H1 (cell line): ENCODE measurements around the gene DCBLD1. TPM values are rescaled to one million over a fixed set of nuclear protein-coding genes. Genes with fewer than 3 reads are reported as not detected.

Source experiments
- CTCF ChIA-PET: fragments of 300-600 bp; sonication (Branson Sonifier 250); formaldehyde crosslinking; loops from one replicate; lab custom pipeline; 2021; ENCODE audit not compliant: partially characterized antibody; lab: Charles Lee
- POLR2A ChIA-PET: fragments of 300-600 bp; sonication (Branson Sonifier 250); formaldehyde crosslinking; loops from one replicate; lab custom pipeline; 2021; ENCODE audit warnings: inconsistent platforms; ENCODE audit not compliant: partially characterized antibody; lab: Charles Lee
- DNase-seq, 2 experiments: peaks; one replicate each; pipeline versions ENCODE4 v3.0.0 to v3.0.0-alpha.2; 2010 to 2022; ENCODE audit warnings: low spot score in 2 of 2, low read depth in 1 of 2, mixed read lengths in 1 of 2
- FAIRE-seq: peaks from 2 replicates; lab custom pipeline; 2011; peaks lifted over from hg19 to GRCh38; lab: Jason Lieb, UNC
- H2AFZ ChIP-seq: 2 replicates; pipeline ENCODE4 v1.8.1; 2012; ENCODE audit warnings: low read length, inconsistent platforms
- H2AK5ac ChIP-seq: 2 replicates; pipeline ENCODE4 v1.6.1; 2013; ENCODE audit warnings: low read depth, low read length
- H2BK120ac ChIP-seq: replicated peaks from 2 replicates; pipeline ENCODE3; 2013; ENCODE audit warnings: low read depth, low read length, inconsistent platforms
- H2BK12ac ChIP-seq: 2 replicates; pipeline ENCODE4 v1.6.1; 2013; ENCODE audit warnings: low read depth, low read length
- H2BK15ac ChIP-seq: 2 replicates; pipeline ENCODE4 v1.6.1; 2013; ENCODE audit warnings: low read length
- H2BK20ac ChIP-seq: 2 replicates; pipeline ENCODE4 v1.6.1; 2013; ENCODE audit warnings: low read length
- H2BK5ac ChIP-seq: 2 replicates; pipeline ENCODE4 v1.6.1; 2013; ENCODE audit warnings: low read depth, low read length
- H3K14ac ChIP-seq: 2 replicates; pipeline ENCODE4 v1.6.1; 2013; ENCODE audit warnings: inconsistent platforms; ENCODE audit not compliant: insufficient read length
- H3K18ac ChIP-seq: 2 replicates; pipeline ENCODE4 v1.6.1; 2013; ENCODE audit warnings: low read length; ENCODE audit errors: extremely low read depth
- H3K23ac ChIP-seq: 2 replicates; pipeline ENCODE4 v1.6.1; 2013; ENCODE audit warnings: inconsistent platforms; ENCODE audit not compliant: insufficient read length
- H3K23me2 ChIP-seq: 2 replicates; pipeline ENCODE4 v1.6.1; 2013; ENCODE audit warnings: low read depth, low read length
- H3K27ac ChIP-seq: 2 replicates; pipeline ENCODE4 v1.6.1; 2011; ENCODE audit warnings: low read depth, low read length, inconsistent platforms
- H3K27me3 ChIP-seq, 4 experiments: replicated peaks in 1 of 4; 1 replicate in 1 of 4; 2 replicates in 3 of 4; pipeline versions ENCODE4 v1.6.1 to v1.8.1; 2011 to 2013; ENCODE audit warnings: low read length in 3 of 4, mild to moderate bottlenecking in 3 of 4, inconsistent platforms in 2 of 4, mixed read lengths in 2 of 4, moderate library complexity in 1 of 4; ENCODE audit not compliant: control insufficient read depth in 3 of 4, insufficient read depth in 3 of 4; ENCODE audit errors: extremely low read depth in 1 of 4
- H3K36me3 ChIP-seq, 4 experiments: 2 replicates each; pipeline versions ENCODE4 v1.6.1 to v1.8.1; 2011 to 2013; ENCODE audit warnings: mild to moderate bottlenecking in 4 of 4, low read length in 3 of 4, moderate library complexity in 2 of 4, control low read depth in 1 of 4, inconsistent platforms in 1 of 4; ENCODE audit not compliant: insufficient read depth in 4 of 4, control insufficient read depth in 2 of 4
- H3K4ac ChIP-seq: replicated peaks from 2 replicates; pipeline ENCODE3; 2013; ENCODE audit warnings: low read length, low read depth, mixed read lengths, inconsistent platforms; ENCODE audit not compliant: insufficient read length
- H3K4me1 ChIP-seq, 4 experiments: replicated peaks in 1 of 4; 1 replicate in 1 of 4; 2 replicates in 3 of 4; pipeline versions ENCODE4 v1.6.1 to v1.8.1; 2011 to 2013; ENCODE audit warnings: low read length in 3 of 4, inconsistent platforms in 2 of 4, mixed read lengths in 1 of 4; ENCODE audit not compliant: insufficient read depth in 4 of 4, control insufficient read depth in 3 of 4
- H3K4me2 ChIP-seq, 2 experiments: 2 replicates each; pipeline versions ENCODE4 v1.6.1 to v1.8.1; 2011 to 2013; ENCODE audit warnings: low read depth in 2 of 2, low read length in 2 of 2, control low read depth in 1 of 2, inconsistent platforms in 1 of 2, mild to moderate bottlenecking in 1 of 2; ENCODE audit not compliant: insufficient read depth in 1 of 2
- H3K4me3 ChIP-seq, 4 experiments: fragments of 200-600, 300-600 bp in 1 of 4; sonication (generic), shearing (Covaris generic), sonication (Bioruptor Twin) in 1 of 4; 2 replicates each; pipeline versions ENCODE4 v1.5.1 to v1.8.1; 2011 to 2016; ENCODE audit warnings: low read length in 4 of 4, low read depth in 3 of 4, control low read depth in 2 of 4, inconsistent platforms in 2 of 4, mild to moderate bottlenecking in 2 of 4, mixed read lengths in 1 of 4, moderate library complexity in 1 of 4; ENCODE audit not compliant: insufficient read depth in 2 of 4; ENCODE audit errors: extremely low read depth in 1 of 4
- H3K56ac ChIP-seq: replicated peaks from 2 replicates; pipeline ENCODE3; 2013; ENCODE audit warnings: low read depth, mild to moderate bottlenecking, mixed read lengths, low read length, inconsistent platforms; ENCODE audit not compliant: insufficient read length
- H3K79me1 ChIP-seq: 2 replicates; pipeline ENCODE4 v1.6.1; 2013; ENCODE audit warnings: low read depth, low read length, control low read depth
- H3K79me2 ChIP-seq, 2 experiments: 2 replicates each; pipeline versions ENCODE4 v1.6.1 to v1.8.1; 2012 to 2013; ENCODE audit warnings: low read length in 2 of 2, mild to moderate bottlenecking in 2 of 2, inconsistent platforms in 1 of 2; ENCODE audit not compliant: insufficient read depth in 2 of 2, control insufficient read depth in 1 of 2
- H3K9ac ChIP-seq, 4 experiments: replicated peaks in 1 of 4; 1 replicate in 1 of 4; 2 replicates in 3 of 4; pipeline versions ENCODE4 v1.6.1 to v1.8.1; 2011 to 2013; ENCODE audit warnings: low read depth in 3 of 4, low read length in 3 of 4, control low read depth in 2 of 4, mild to moderate bottlenecking in 2 of 4, moderate library complexity in 2 of 4, inconsistent platforms in 1 of 4; ENCODE audit errors: extremely low read depth in 1 of 4
- H3K9me3 ChIP-seq, 2 experiments: 2 replicates each; pipeline versions ENCODE4 v1.6.1 to v1.8.1; 2012 to 2013; ENCODE audit warnings: mild to moderate bottlenecking in 2 of 2, moderate library complexity in 2 of 2, control low read depth in 1 of 2, inconsistent platforms in 1 of 2, low read depth in 1 of 2, low read length in 1 of 2, mixed read lengths in 1 of 2; ENCODE audit not compliant: insufficient read depth in 2 of 2
- H4K20me1 ChIP-seq, 2 experiments: replicated peaks in 1 of 2; 2 replicates each; pipeline versions ENCODE3 to v1.8.1; 2011 to 2013; ENCODE audit warnings: inconsistent platforms in 2 of 2, low read length in 2 of 2, mild to moderate bottlenecking in 1 of 2; ENCODE audit not compliant: insufficient read depth in 2 of 2, control insufficient read depth in 1 of 2
- H4K5ac ChIP-seq: 2 replicates; pipeline ENCODE4 v1.6.1; 2013; ENCODE audit warnings: low read length, low read depth, mixed read lengths, inconsistent platforms; ENCODE audit not compliant: insufficient read length
- H4K8ac ChIP-seq: 2 replicates; pipeline ENCODE4 v1.8.0; 2013; ENCODE audit warnings: mild to moderate bottlenecking, moderate library complexity, low read length, inconsistent platforms; ENCODE audit not compliant: insufficient read depth; ENCODE audit errors: extremely low read depth
- H4K91ac ChIP-seq: replicated peaks from 2 replicates; pipeline ENCODE3; 2013; ENCODE audit warnings: low read length, mixed read lengths, inconsistent platforms; ENCODE audit not compliant: insufficient read length
- ATF2 ChIP-seq: IDR thresholded peaks from 2 replicates; pipeline ENCODE4 v1.6.1; 2012; ENCODE audit warnings: low read length, inconsistent platforms
- BACH1 ChIP-seq: IDR thresholded peaks from 2 replicates; pipeline ENCODE4 v1.6.1; 2012; ENCODE audit warnings: low read length, improper control_type of control experiment
- CBX5 ChIP-seq: fragments of 300-800, 300-1000 bp; sonication (generic); IDR thresholded peaks from 2 replicates; pipeline ENCODE4 v1.7.1; 2016; ENCODE audit warnings: antibody characterized with exemption, low read length, low read depth
- CHD2 ChIP-seq: IDR thresholded peaks from 2 replicates; pipeline ENCODE4 v1.6.1; 2012; ENCODE audit warnings: low read length, improper control_type of control experiment
- JUND ChIP-seq: IDR thresholded peaks from 2 replicates; pipeline ENCODE4 v1.6.1; 2011; ENCODE audit warnings: mild to moderate bottlenecking, improper control_type of control experiment, low read length
- PHF8 ChIP-seq: fragments of 200-600 bp; sonication (generic); conservative IDR thresholded peaks from 2 replicates; pipeline ENCODE4 v1.7.1; 2012; ENCODE audit warnings: low read depth, mild to moderate bottlenecking, inconsistent platforms, low read length, moderate library complexity
- POLR2AphosphoS5 ChIP-seq: IDR thresholded peaks from 2 replicates; pipeline ENCODE4 v1.6.1; 2011; ENCODE audit warnings: low read depth, low read length
- SAP30 ChIP-seq: fragments of 300-600 bp; sonication (generic); IDR thresholded peaks from 2 replicates; pipeline ENCODE4 v1.7.1; 2012; ENCODE audit warnings: low read length, moderate library complexity, mild to moderate bottlenecking, inconsistent platforms; ENCODE audit not compliant: insufficient read depth, insufficient replicate concordance
- SIN3A ChIP-seq, 2 experiments: IDR thresholded peaks in 1 of 2; conservative IDR thresholded peaks in 1 of 2; 2 replicates each; pipeline ENCODE4 v1.6.1; 2011 to 2012; ENCODE audit warnings: low read length in 2 of 2, improper control_type of control experiment in 1 of 2, low read depth in 1 of 2, mild to moderate bottlenecking in 1 of 2
- SIX5 ChIP-seq: IDR thresholded peaks from 2 replicates; pipeline ENCODE4 v1.6.1; 2011; ENCODE audit warnings: mild to moderate bottlenecking, low read depth, low read length
- SP1 ChIP-seq: IDR thresholded peaks from 2 replicates; pipeline ENCODE4 v1.6.1; 2011; ENCODE audit warnings: low read depth, low read length
- SP4 ChIP-seq: IDR thresholded peaks from 2 replicates; pipeline ENCODE4 v1.6.1; 2012; ENCODE audit warnings: low read length, inconsistent platforms
- polyA plus RNA-seq, 7 experiments: library from polyadenylated mRNA; depleted of rRNA in 3 of 7; stranded (reverse) in 5 of 7; unstranded in 2 of 7; fragments of >200 nt in 5 of 7; fragments of 200-250 nt in 2 of 7; gene quantifications; 1 replicate in 5 of 7; 2 replicates in 1 of 7; 4 replicates in 1 of 7; pipeline versions ENCODE4 v1.2.1 to v1.2.3, GENCODE V29; 2011 to 2013; ENCODE audit warnings: missing spikeins in 2 of 7, mixed read lengths in 2 of 7
- total RNA-seq: library from RNA; stranded (reverse); fragmentation: NEBNext Ultra II Directional; extraction: Animal tissue kit (Norgen Biotek cat#: 25700); gene quantifications from 2 replicates; pipeline ENCODE4 v1.2.1, GENCODE V29; 2021
- TF ChIP-seq, protein P1 (sequence below): IDR thresholded peaks from 2 replicates; pipeline ENCODE4 v1.6.1; 2012; ENCODE audit warnings: inconsistent platforms

The DCBLD1 gene
- total and polyA plus RNA-seq, 2 of the 8 experiments (the other 6 are each of a cell fraction or from before 2014, with no cell fraction given) = 3.9 to 11.2 TPM

DNA sequence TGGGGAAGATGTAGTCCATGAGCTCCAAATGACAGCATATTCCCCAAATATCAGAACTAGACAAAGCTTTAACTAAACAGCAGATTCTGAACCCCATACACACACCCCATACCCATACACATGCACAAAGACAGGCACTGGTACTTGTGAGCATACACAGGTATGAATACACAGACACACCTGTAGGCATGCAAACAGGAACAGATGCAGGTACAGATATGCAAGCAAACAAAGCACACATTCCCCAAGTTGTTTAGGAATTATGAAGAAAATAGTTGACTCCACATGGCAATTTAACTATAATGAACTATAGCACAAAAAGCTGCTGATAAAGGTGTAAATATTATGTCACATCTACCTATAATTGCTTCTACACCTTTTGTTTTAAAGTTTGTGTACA, 103.2 kb downstream of the DCBLD1 start:
- Histone ChIP-seq H3K4me1 (peaks cover 0 to 4% (median 0%) of the 10 kb centered on the region in 4 experiments; a peak in 1 of 7 replicates), H3K56ac (no peak overlapping the region), H4K91ac (no peak overlapping the region), H2AFZ (no peak overlapping the region), H3K4ac (no peak overlapping the region), H2BK5ac (no peak overlapping the region), H3K23me2 (no peaks in the 10 kb centered on the region), H4K5ac (no peak overlapping the region), H2BK15ac (no peak overlapping the region), H3K23ac (no peak overlapping the region), H4K20me1 (peaks cover 0 to 4% of the 10 kb centered on the region in 2 experiments), H2AK5ac (no peak overlapping the region), H4K8ac (no peak overlapping the region), H3K27ac (no peak overlapping the region), H2BK120ac (no peak overlapping the region), H3K9me3 (0 out of 4 replicates have a peak, but pooled peaks cover 0 to 4% of the 10 kb centered on the region in 2 experiments), H3K79me1 (peaks cover 5% of the 10 kb centered on the region; the same call in 1 of the 2 replicates), H2BK20ac (no peak overlapping the region), H2BK12ac (no peak overlapping the region), H3K9ac (no peak overlapping the region), H3K14ac (no peak overlapping the region), H3K4me2 (no peak overlapping the region), H3K36me3 (peaks cover 0 to 10% (median 0%) of the 10 kb centered on the region in 4 experiments; a peak in 2 of 8 replicates), H3K18ac (no peak overlapping the region), H3K27me3 (peaks cover 0 to 1% (median 0%) of the 10 kb centered on the region in 4 experiments; a peak in 1 of 7 replicates), H3K4me3 (no peak overlapping the region), H3K79me2 (peaks cover 0 to 34% of the 10 kb centered on the region in 2 experiments; a peak in 3 of 4 replicates)
- FAIRE-seq = no peak
- no peak for DNase-seq
- CTCF ChIA-PET = interaction anchor here (0.6 kb wide), 1 partner anchor 174 kb away, joined by 3 read pairs; no protein-coding TSS in a partner anchor
- TF ChIP-seq PHF8 (no peak), CHD2 (no peak), SAP30 (no peak), SIX5 (no peak), CBX5 (no peak), JUND (no peak), SIN3A (conservative IDR thresholded peaks at IDR 0.05 in 1 of 2, IDR thresholded peaks at IDR 0.05 in 1 of 2; ENCODE audit: low read depth in 1 of 2, low read length in 2 of 2) (no peak), POLR2AphosphoS5 (no peak), BACH1 (no peak), ATF2 (no peak), SP1 (no peak), SP4 (no peak)
- TF ChIP-seq, protein P1, sequence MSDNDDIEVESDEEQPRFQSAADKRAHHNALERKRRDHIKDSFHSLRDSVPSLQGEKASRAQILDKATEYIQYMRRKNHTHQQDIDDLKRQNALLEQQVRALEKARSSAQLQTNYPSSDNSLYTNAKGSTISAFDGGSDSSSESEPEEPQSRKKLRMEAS = no peak
- POLR2A ChIA-PET = interaction anchor here (1.0 kb wide), 1 partner anchor 16 kb away, joined by 3 read pairs; the partner anchor contains the start of gene GOPC
